COR-L47 (cell line): ENCODE measurements around the gene GNB1.

ENCODE experiments used
- DNase-seq: peaks from one replicate; lab custom pipeline; 2025; lab: John Stamatoyannopoulos, UW

The GNB1 gene

DNA sequence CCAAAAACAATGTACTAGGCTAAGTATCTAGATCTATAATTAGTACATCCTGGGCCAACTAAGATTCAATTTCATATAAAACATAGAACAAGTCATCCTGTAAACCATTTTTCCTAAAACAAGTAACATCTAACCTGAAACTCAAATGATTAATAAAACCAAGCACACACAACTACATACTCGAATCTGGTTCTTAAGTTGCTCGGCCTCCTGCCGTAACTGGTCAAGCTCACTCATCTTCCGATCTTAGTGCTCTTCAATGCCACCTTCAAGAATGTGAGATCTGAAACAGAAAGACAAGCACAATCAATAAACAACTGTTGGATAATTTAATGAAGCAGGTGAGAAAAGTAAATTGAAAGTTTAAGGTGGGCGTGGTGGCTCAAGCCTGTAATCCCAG is 65.7 kb downstream of the GNB1 start:
- no peak for DNase-seq

DNA sequence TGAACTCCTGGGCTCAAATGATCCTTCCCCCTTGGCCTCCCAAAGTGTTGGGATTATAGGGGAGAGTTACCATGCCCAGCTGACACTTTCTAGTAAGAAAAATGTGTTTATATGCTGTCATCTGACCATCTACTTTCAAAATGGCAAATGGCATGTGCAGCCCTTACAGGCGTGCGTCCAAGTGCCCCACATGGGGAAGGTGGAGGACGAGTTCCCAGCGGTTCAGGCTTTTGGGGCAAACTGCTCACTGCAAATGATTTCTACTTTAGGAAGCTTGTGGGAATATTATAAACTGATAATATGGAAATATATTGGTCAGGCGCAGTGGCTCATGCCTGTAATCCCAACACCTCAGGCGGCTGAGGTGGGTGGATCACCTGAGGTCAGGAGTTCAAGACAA is 71.1 kb downstream of the GNB1 start:
- DNase-seq: no peak

DNA sequence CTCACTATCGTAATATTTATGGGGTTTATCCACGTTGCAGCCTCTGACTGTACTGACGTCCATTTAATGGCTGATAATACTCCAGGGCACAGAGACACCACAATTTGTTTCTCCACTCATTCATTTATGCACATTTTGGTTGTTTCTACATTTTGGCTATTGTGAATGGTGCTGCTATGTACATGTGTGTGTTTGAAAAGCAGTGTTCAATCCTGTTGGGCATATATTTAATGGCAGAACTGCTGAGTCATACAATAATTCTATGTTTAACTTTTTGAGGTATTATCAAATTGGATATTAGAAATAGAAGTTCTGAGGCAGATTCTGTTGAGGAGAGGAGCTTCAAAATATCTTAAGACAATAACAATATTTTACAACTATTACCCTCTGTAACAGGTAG is 73.7 kb downstream of the GNB1 start:
- no peak for DNase-seq

DNA sequence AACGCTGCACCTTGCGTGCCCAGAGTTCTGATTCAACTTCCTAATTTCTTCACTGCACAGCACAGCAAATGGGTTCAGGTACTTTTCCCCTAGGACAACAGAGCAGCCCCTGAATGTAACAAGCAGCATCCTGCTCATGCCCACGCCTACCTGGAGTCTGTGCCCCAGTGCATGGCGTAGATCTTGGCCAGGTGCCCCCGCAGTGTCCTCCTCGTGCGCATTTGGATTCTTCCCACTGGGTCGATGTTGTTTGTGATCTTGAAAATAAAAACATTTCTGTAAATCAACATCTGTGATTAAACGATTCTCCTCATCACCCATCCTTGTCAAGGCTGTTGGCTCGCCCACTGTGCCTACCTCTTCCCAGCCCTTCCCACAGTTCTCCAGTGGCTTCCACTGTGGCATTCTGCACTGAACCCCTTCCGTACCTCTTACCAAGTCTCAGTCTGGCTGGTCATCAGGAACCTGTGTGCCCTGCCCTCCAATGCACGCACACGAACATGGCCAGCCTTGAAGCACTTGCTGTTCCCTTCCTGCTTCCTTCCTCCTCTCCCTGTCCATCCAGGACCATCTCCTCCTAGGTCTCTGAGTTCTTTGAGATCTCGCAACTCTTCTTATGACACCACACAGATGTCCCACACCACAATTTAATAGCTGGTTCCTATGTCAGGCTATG is 75.1 kb downstream of the GNB1 start:
- no peak for DNase-seq

DNA sequence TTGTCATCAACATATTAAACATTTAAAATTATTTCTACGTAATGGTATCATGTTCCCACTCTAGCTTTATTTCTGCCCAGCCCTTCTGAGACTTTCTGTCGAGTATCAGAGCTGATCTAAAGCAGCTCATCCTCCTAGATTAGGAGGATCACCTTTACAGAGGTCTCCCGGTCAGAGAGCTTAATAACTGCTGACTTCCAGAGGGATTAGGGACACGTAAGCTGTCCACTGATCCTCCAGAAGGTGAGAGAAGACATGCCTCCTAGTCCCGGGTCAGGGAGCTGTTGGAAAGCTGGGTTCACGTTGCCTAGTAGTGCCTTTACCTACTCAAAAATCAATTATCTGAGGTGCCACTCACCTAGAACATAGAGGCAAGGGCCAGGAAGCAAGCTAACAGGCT is 81.4 kb downstream of the GNB1 start:
- DNase-seq: no peak

DNA sequence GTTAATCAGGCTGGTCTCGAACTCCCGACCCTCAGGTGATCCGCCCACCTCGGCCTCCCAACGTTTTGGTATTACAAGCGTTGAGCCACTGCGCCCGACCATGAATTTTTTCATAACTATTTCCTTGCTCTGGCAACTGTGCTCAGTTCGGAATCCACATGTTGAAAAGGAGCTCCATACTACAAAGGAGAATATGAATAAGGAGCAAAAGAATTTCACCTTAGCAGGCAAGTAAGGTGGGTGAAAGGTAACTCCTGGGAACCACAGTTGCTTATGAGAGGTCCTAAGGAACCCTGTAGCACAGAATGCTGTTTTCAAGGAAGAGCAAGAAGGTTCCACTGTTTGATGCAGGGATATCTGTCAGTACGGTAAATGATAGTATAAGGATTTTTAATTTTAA is 82.7 kb downstream of the GNB1 start:
- no peak for DNase-seq

DNA sequence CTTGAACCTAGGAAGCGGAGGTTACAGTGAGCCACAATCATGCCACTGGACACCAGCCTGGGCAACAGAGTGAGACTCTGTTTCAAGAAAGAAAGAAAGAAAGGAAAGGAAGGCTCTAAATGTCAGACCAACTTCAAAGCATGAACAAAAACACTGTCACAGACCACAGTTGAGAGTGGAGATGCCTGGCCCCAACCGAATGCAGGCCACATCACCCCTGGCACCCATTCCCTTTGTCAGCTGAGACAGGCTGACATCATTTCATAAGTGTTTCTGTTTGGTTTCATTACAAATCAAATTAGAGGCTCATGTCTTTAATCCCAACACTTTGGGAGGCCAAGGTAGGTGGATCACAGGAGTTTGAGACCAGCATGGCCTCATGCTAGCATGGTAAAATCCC is 84.0 kb downstream of the GNB1 start:
- DNase-seq: no peak

DNA sequence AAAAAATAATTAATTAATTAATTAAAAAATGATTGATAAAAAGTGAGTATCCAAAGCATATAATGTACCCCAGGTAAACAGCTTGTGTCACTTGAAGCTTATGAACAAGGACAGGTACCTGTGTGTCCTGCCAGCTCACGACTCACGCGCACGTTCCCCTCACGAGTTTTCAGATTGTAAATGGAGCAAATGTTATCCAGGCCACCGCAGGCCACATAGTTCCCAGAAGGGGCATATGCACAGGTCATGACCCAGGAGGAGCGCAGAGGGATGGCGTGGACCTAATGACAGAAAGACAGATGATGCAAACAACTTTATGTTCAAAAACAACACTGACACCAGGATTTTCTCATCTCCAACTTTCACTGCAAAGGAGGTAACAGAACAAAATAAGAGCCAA is 86.6 kb downstream of the GNB1 start:
- DNase-seq: no peak

DNA sequence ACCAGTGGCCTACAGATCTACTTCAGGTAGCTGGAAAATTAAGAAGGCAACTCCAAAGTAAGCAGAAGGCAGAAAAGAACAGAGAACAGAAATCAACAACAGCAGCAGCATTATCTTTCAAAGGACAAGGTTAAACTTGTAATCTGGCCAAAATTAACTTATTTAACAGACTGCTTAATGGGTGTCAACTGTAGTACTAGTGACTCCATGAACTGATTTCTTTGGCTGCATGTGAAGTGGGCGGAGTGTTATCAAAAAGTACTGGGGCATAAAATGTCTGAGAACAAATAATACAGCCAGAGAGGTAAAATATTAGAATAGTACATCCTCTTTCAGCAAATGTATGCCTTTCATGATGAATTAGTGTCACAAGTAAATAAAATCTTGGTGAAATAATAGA is 88.0 kb downstream of the GNB1 start:
- DNase-seq: no peak

DNA sequence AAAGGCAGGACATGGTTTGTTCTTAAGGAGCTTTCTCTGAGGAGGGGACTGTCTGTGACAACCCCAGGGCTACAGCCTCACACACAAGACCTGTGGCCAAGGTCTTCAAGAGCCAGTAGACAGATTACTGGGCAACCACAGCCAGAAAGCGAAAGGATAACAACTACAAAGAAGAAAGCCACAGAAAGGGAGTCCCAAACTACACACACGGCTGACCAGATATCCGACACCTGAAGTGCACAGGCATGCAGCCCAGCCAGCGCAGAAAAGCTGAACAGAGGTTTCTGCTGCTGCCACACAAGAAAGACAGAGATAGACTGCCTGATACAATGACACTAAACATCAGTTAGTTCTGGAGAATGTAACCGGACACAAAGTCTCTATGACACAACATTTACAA is 91.2 kb downstream of the GNB1 start:
- DNase-seq: no peak

DNA sequence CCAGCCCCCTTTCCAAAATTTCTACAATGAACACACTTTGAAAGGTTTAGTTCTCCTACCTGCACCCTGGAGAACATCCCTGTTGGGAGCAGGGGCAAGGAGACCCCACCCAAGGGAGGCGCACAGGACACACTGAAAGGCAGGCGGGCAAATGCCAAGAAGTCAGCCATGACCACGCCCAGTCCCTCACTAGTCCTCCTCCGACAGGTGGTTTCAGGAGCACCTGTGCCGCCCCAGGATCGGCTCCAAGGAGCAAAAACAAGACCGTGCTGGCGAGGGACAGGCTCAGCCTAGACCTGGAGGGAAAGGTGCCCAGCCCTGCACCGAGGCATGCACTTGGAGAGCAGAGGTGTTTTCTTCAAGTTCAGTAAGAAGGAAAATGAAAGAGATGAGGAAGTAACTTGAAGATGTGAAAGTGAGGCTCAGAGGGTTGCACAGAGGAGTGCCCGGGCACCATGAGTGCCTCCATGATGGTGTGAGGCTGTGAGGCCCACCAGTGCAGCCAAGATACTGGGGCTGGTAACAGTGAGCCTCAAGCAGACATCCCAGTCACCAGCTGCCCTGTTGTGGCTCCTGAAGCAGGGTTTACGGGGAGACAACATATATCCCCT is 93.1 kb downstream of the GNB1 start:
- no peak for DNase-seq

DNA sequence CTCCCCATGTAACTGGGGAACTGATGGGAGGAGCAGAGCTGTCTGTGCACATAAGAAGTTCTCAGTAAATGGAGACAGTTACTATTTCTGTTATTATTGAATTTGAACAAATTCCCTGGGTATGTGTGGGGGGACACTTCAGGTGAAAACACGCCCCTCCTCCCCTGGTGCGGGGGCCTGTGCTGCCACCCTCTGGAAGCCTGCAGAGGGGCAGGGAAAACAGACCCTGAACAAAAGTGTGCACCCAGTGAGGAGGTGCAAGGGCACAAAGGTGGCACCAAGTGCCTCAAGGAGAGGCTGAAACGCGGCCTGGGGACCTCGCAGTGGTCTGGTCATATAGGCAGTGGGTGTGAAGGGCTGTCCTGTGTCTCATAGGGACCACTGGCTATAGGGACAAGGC is 94.4 kb downstream of the GNB1 start:
- DNase-seq: no peak

DNA sequence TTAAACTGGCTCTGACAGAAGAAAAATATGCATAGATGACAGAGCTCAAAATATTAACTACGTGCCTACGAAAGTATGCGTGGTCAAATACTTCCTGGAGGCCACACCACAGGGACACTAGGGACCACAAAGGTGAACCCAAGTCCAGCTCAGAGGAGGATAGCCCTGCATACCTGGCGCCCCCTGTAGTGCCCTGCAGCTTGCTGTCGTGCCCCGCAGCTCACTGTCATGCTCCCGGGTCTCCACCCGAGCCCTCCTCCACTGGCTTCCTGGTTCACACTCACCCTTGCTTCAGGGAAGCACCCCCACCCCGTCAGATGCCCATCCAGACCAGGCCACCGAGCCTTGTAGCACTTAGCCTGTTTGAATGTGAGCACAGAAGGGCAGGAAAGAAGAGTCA is 95.9 kb downstream of the GNB1 start:
- no peak for DNase-seq

DNA sequence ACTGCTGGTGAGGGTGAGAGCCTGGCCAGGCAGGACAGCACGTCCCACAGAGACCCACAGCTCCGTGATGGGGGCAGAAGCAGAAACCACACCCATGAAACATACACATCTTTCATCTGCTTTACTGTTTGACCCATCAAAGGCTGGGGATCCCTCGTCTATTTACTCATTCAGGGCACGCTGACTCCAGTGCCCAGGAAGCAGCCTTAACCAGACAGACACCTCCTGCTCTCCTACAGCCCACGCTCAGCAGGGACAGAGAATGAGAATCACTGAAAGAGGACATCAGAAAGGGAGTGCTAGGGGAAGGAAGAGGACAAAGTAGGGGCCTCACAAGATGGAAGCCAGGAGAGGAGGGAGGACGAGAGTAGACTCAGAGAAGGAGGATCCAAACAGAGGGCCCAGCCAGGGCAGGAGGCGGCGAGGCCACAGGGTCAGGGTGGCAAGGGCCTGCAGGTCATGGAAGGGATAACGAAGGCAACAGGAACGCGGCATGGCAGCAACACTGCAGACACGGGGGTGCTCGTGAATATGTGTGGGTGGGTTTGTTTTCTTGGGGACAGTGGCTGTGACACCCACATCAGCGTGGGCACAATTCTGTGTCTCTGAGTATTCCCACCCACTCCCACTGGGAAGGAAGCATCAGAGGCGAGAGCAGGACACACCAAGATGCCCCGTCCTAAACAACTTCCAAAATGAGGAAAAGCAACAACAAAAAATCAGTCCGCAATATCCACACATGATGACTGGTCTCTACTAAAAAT is 97.2 kb downstream of the GNB1 start:
- no peak for DNase-seq

DNA sequence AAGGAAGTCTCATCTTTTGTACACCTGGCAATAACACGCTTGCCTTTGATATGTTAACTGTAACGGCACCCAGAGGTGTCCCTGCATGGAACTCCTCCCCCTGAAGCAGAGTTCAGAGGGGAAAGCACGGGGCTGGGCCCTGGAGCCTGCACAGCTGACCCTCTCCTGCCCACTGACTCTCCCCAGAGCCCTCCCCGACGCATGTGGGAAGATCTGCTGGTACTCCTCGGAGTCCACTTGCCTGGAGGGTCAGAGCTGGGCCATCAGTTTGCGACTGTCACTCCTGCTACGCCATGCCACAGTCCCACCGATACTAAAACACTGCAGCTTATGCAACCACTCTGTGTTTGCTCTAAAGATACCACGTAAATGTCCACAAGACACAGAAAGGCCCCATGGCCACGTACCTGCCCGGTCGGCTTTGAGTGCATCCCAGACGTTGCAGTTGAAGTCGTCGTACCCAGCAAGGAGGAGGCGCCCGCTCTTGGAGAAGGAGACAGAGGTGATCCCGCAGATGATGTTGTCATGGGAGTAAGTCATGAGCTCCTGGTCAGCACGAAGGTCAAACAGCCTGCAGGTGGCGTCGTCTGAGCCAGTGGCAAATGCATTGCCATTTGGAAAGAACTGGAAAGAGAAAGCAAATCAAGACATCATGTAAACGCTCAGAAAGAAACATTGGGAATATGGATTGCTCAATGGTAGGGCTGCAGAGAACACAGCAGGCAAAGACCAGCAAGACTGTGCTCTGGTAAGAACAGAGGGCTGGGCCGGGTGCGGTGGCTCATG is 102.0 kb downstream of the GNB1 start:
- peak; percentile 6 for DNase-seq

DNA sequence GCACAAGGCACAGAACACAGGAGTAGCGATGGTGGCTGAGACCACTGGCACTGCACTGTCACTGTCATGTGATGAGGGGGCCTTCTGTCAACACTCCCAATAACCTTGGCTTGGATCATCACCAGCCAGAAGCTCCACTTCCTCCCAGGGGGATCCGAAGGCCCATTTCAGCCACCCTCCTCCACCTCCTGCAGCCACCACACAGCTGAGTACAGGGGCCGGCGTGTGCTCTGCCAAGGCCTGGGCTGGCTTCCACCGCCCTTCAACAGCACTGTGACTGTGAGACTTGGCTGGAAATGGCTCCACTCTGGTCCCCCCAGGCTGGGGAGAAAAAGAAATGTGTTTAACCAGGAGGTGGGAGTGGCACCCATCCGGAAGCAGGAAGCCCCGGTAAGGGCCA is 102.8 kb downstream of the GNB1 start:
- no peak for DNase-seq

DNA sequence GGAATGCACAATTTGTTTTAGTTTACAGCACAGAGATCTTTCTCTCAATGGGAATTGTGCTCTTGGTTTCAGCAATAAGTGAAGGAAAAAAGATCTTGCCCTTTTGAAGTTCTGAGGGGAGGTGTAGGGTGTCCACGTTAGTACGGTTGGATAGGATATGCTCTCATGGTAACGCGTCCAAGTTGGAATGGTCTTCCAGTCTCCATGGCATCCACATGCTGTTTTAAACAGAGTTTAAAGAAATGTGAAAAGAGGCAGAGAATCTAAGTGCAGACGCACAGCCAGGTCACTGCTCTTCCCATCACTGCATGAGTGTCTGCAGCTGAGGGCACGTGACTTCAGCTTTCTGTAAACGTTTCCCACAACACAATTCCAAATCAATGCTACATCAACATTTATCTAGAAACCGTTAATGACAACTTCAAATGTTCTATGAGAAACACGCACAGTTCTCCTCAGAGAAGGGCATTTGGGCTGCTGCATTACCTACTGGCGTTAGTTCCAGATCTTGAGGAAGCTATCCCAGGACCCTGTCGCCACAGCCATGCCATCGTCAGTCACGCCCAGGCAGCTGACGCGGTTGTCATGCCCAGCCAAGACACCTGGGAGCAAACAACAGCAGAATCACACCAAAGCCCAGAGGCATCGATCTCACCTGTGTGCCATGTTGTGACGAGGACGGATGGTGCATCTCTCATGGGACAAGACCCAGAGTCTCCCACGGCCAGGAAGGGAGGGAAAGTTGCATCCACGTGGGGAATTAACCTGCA is 103.9 kb downstream of the GNB1 start:
- no peak for DNase-seq

DNA sequence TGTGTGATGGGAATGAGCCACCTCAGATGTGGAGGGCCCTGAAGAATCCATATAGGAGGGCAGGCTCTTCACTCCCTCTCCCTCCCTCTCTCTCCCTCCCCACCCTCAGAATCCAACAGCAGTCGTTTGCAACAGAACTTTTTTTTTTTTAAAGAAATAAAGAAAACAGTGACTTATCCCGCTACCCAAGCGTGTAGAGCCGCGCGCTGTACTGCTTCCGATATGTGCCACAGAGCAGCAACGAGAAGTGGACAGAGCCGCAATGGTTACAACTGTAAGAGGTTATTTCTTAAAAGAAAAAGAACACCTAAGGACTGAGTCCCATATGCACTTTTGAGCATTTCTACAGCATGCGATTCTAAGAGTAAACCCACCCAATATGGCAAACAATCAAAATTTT is 105.2 kb downstream of the GNB1 start:
- DNase-seq: no peak

DNA sequence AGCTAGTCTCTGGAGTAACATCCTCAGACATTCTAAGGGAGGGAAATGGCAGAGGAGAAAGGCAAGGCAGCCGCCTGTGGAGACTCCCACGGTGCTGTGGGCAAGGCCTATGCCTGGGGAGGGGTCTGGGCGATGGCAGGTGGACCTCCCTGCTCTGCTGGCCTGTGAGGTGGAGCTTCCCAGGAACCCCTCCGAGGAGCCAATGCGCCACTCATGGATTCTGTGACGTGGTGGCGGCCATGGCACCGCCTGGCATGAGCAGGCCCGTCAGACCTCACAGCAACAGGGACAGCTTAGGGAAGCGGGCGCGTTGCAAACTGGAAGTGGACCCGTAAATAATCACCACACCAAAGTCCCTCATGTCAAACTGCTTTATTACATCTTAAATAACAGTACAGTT is 106.0 kb downstream of the GNB1 start:
- DNase-seq: no peak

DNA sequence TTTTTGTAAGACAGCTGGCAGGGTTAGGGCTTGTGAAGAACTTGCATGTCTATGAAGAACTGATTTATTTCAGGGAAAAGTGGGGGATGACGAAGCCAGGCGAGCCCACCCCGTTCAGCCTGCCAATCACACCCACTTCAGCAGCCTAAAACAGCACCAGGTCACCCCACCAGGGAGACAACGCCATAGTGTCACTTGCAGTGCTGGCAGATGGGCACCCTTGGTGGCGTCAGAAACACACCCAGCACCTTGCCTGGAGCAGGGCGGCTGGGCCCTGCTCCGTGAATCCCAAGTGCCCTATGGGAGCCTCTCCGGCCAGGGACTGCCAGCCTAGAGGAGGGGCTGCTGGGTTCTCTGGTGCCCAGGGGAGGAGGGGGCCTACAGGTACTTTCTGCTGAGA is 107.6 kb downstream of the GNB1 start:
- no peak for DNase-seq

DNA sequence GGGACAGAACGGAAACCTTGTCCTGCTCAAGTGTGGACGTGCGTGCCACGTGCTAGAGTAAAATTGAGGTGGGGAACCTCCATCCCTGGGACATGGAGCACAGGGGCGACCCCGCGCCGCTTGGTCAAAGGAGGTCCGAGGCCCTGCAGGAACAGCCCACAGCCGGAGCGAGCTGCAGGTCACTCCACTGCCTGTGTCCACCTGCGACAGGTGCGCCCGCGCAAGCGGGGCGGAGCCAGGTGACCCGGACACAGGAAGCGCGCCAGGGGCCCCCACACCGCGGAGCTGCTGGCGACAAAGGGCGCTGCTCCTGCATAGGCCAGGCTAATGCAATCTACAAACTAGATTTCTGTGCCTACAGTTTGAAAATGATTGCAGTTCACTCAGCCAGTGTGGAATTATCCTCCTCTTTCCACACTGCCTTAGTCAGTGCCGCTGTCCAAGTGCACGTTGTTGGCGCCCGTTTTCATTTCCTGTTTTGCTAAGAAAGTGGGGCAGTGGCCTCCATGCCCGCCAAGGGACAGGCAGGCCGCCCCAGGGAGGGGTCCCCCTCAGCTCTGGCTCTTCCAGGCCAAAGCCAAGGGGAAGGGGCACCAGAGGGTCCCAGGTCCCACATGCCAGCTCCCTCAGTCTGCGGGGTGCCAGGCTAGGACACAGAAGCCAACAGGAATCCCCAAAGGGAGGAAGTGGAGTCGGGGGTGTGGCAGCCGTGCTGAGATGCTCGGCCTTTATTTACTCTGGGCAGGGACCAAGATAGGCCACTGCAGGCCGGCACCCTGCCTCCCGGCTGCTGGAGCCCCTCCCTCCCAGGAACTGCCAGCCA is 108.3 kb downstream of the GNB1 start:
- DNase-seq: peak; percentile 72
